Loucy (cell line): ENCODE results near the gene TNC.

Source experiments
- EZH2phosphoT487 ChIP-seq: fragments of 200-600 bp; IDR thresholded peaks from 2 replicates; pipeline ENCODE4 v1.6.1; 2018; ENCODE audit warnings: antibody characterized with exemption, mild to moderate bottlenecking, moderate library complexity, borderline replicate concordance
- TF ChIP-seq, protein P1 (sequence below): fragments of 200-600 bp; sonication (generic); conservative IDR thresholded peaks from 2 replicates; pipeline ENCODE4 v1.5.1; 2014; ENCODE audit warnings: mild to moderate bottlenecking, antibody characterized with exemption, low read length

- no peak for TF ChIP-seq EZH2phosphoT487
- TF ChIP-seq, protein P1, sequence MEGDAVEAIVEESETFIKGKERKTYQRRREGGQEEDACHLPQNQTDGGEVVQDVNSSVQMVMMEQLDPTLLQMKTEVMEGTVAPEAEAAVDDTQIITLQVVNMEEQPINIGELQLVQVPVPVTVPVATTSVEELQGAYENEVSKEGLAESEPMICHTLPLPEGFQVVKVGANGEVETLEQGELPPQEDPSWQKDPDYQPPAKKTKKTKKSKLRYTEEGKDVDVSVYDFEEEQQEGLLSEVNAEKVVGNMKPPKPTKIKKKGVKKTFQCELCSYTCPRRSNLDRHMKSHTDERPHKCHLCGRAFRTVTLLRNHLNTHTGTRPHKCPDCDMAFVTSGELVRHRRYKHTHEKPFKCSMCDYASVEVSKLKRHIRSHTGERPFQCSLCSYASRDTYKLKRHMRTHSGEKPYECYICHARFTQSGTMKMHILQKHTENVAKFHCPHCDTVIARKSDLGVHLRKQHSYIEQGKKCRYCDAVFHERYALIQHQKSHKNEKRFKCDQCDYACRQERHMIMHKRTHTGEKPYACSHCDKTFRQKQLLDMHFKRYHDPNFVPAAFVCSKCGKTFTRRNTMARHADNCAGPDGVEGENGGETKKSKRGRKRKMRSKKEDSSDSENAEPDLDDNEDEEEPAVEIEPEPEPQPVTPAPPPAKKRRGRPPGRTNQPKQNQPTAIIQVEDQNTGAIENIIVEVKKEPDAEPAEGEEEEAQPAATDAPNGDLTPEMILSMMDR = no peak
Measured at GRCh38 chr9:115058684-115059315, 59.2 kb downstream of the TNC start.
